Heart left ventricle (tissue), 13 donors: ENCODE results near the gene CCDC107.

Source experiments
- CTCF ChIP-seq, 12 donors: fragments of 200-600 bp; sonication (generic) in 4 of 12; IDR thresholded peaks; one replicate each; pipeline versions ENCODE4 v1.5.0 to v1.8.0; 2018 to 2022; ENCODE audit warnings: antibody characterized with exemption in 12 of 12, mild to moderate bottlenecking in 5 of 12
- POLR2A ChIP-seq, 2 donors: fragments of 450-650 bp; IDR thresholded peaks; one replicate each; pipeline ENCODE4 v1.6.1; 2017; ENCODE audit warnings: antibody characterized with exemption in 2 of 2, mild to moderate bottlenecking in 2 of 2, moderate library complexity in 2 of 2
- donor health status: ischemic (EF 13 %, LVEDD 7.1; RV severe dilation, severe dysfunction).
- donor health status: DM: no; HTN: yes; CAD: no.
- donor health status: DM: no; HTN: no; CAD: no.
- donor health status: ischemic (EF 25% LVEDD 6.9; RV normal size, moderate dysfunction).
- donor health status: ischemic (EF 25% LVEDD 5.7; RV mildly dilated, moderate dysfunction).
- donor health status: ischemic (EF 35%, LVEDD 5.7; RV mildly dilated, moderate dysfunction).
- donor health status: nonischemic (EF 11% LVEDD 7.7; RV severe dilation, severe dysfunction).
- donor health status: DM: yes; HTN: yes; CAD: no.
- donor health status: PGD.
- donor health status: ischemic (EF 29% LVEDD 5.4; RV normal size, mild dysfunction).
- donor health status: nonischemic (EF 23%, LVEDD 6.1; RV moderate dilation, normal function).

GRCh38 chr9:35710818-35711500 lies 52.9 kb downstream of the CCDC107 start:
- TF ChIP-seq CTCF (IDR thresholded peaks at IDR 0.05) (no peak), POLR2A (IDR thresholded peaks at IDR 0.05) (no peak)
